ENCODE data around the gene ISG15.

DNA sequence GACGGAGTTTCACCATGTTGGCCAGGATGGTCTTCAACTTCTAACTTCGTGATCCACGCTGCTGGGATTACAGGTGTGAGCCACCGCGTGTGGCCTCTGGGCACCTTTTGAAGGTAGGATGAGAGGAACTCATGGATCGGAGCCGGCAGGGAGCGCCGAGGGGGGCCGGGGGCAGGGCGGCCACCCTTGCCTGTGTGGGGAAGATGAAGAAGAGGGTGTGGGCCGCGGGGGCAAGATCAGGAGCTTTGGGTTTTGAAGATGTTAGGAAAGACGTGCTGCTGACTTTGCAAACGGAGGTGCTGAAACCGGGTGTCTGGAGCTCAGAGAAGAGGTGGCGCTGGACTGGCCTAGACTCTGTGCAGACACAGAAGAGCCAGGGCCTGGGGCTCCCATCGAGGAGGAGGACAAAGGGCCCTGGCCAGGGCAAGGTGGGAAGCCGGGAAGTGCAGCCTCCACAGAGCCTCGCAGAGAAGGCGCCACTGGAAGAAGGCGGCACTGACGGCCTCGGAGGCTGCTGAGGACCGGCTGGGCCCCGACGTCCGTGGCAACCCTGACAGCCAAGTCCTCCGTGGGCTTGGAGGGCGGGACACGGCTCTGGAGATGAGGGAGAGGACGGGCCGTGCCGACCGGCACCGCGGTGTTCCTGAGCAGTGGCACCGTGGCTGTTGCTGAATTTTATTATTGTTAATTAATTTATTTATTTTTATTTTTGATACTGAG is 47.1 kb downstream of the ISG15 start:
- TF ChIP-seq, protein P1, sequence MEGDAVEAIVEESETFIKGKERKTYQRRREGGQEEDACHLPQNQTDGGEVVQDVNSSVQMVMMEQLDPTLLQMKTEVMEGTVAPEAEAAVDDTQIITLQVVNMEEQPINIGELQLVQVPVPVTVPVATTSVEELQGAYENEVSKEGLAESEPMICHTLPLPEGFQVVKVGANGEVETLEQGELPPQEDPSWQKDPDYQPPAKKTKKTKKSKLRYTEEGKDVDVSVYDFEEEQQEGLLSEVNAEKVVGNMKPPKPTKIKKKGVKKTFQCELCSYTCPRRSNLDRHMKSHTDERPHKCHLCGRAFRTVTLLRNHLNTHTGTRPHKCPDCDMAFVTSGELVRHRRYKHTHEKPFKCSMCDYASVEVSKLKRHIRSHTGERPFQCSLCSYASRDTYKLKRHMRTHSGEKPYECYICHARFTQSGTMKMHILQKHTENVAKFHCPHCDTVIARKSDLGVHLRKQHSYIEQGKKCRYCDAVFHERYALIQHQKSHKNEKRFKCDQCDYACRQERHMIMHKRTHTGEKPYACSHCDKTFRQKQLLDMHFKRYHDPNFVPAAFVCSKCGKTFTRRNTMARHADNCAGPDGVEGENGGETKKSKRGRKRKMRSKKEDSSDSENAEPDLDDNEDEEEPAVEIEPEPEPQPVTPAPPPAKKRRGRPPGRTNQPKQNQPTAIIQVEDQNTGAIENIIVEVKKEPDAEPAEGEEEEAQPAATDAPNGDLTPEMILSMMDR (IDR thresholded peaks at IDR 0.05): no peak
- TF ChIP-seq POLR2A (IDR thresholded peaks at IDR 0.05): no peak
